K562 (cell line): ENCODE measurements around the gene APOO. TPM values are rescaled to one million over a fixed set of nuclear protein-coding genes. Genes with fewer than 3 reads are reported as not detected.
A peak's percentile ranks its signal among the peaks of the same experiment; 100 is the strongest.

ENCODE experiments used
- ATAC-seq: fragments of 200-7000 bp; cut with Tn5 transposase; 3 replicates; pipeline ENCODE4 v1.9.1; 2020; ENCODE audit warnings: moderate library complexity
- BruUV-seq: library from RNA; stranded (reverse); fragments of 400-500 nt; replicated peaks from 2 replicates; lab custom pipeline; 2021; lab: Mats Ljungman, UMichigan
- CTCF ChIA-PET: fragments of 300-600 bp; formaldehyde crosslinking; extraction: SDS; loops from one replicate; lab custom pipeline; 2021; ENCODE audit warnings: low intra/inter-chr PET ratio; lab: Yijun Ruan, JAX
- POLR2A ChIA-PET: fragments of 300-600, 350-650 bp; sonication (Branson Sonifier 250); formaldehyde crosslinking; extraction: SDS; loops from one replicate; lab custom pipeline; 2021; ENCODE audit warnings: antibody characterized with exemption, inconsistent platforms; lab: Yijun Ruan, JAX
- DNase-seq, 4 experiments: peaks; one replicate each; pipeline versions ENCODE4 v3.0.0 to v3.0.0-alpha.2; 2011 to 2018; ENCODE audit warnings: low spot score in 3 of 4, mixed read lengths in 3 of 4; ENCODE audit errors: extremely low read depth in 1 of 4
- FAIRE-seq: peaks from 2 replicates; lab custom pipeline; 2011; peaks lifted over from hg19 to GRCh38; lab: Jason Lieb, UNC
- H2AFZ ChIP-seq: 2 replicates; pipeline ENCODE4 v1.6.0; 2011; ENCODE audit warnings: low read depth, low read length, control low read depth, inconsistent platforms
- H3K27ac ChIP-seq: fragments of 200-600 bp; 3 replicates; pipeline ENCODE4 v1.8.0; 2011; ENCODE audit warnings: low read depth, mild to moderate bottlenecking, control low read depth, inconsistent platforms, low read length, moderate library complexity, mixed read lengths; ENCODE audit errors: extremely low read depth
- H3K27me3 ChIP-seq, 2 experiments: fragments of 300-600 bp in 1 of 2; 2 replicates in 1 of 2; 3 replicates in 1 of 2; pipeline versions ENCODE4 v1.6.0 to v1.8.0; 2011; ENCODE audit warnings: inconsistent platforms in 2 of 2, low read length in 2 of 2, mild to moderate bottlenecking in 1 of 2, mixed read lengths in 1 of 2, moderate library complexity in 1 of 2; ENCODE audit not compliant: control insufficient read depth in 2 of 2, insufficient read depth in 2 of 2
- H3K36me3 ChIP-seq: fragments of 300-600 bp; 3 replicates; pipeline ENCODE4 v1.8.0; 2011; ENCODE audit warnings: mild to moderate bottlenecking, low read length, inconsistent platforms; ENCODE audit not compliant: control insufficient read depth, insufficient read depth
- H3K4me1 ChIP-seq, 2 experiments: fragments of 200-600 bp in 1 of 2; replicated peaks in 1 of 2; 2 replicates in 1 of 2; 3 replicates in 1 of 2; pipeline versions ENCODE4 v1.5.1 to v1.8.0; 2011; ENCODE audit warnings: inconsistent platforms in 2 of 2, low read length in 2 of 2, mild to moderate bottlenecking in 1 of 2, mixed read lengths in 1 of 2, moderate library complexity in 1 of 2; ENCODE audit not compliant: control insufficient read depth in 2 of 2, insufficient read depth in 2 of 2
- H3K4me2 ChIP-seq: 2 replicates; pipeline ENCODE4 v1.6.1; 2011; ENCODE audit warnings: low read length, control low read depth, inconsistent platforms, mixed read lengths; ENCODE audit not compliant: insufficient read depth
- H3K4me3 ChIP-seq: fragments of 200-600 bp; sonication (generic), shearing (Covaris generic); 2 replicates; pipeline ENCODE4 v1.5.1; 2016; ENCODE audit warnings: control low read depth, inconsistent platforms
- H3K79me2 ChIP-seq: fragments of 200-600 bp; 3 replicates; pipeline ENCODE4 v1.8.0; 2011; ENCODE audit warnings: low read length, inconsistent platforms; ENCODE audit not compliant: control insufficient read depth, insufficient read depth
- H3K9ac ChIP-seq, 2 experiments: 2 replicates each; pipeline versions ENCODE4 v1.6.0 to v1.6.1; 2011; ENCODE audit warnings: low read depth in 2 of 2, low read length in 2 of 2, control low read depth in 1 of 2, inconsistent platforms in 1 of 2, mild to moderate bottlenecking in 1 of 2, mixed read lengths in 1 of 2; ENCODE audit not compliant: insufficient read depth in 1 of 2
- H3K9me1 ChIP-seq: one replicate; pipeline ENCODE4 v1.6.0; 2011; ENCODE audit warnings: inconsistent platforms, mild to moderate bottlenecking, low read length, moderate library complexity; ENCODE audit not compliant: control insufficient read depth, insufficient read depth
- H3K9me3 ChIP-seq: replicated peaks from 2 replicates; pipeline ENCODE4 v1.5.1; 2011; ENCODE audit warnings: low read depth, low read length, inconsistent platforms; ENCODE audit not compliant: control insufficient read depth, insufficient read depth
- H4K20me1 ChIP-seq: replicated peaks from 2 replicates; pipeline ENCODE4 v1.6.1; 2011; ENCODE audit warnings: low read length, inconsistent platforms, mixed read lengths; ENCODE audit not compliant: control insufficient read depth, insufficient read depth
- ARID1B ChIP-seq: fragments of 450-650 bp; IDR thresholded peaks from 2 replicates; pipeline ENCODE4 v1.6.1; 2016; ENCODE audit warnings: antibody characterized with exemption, mild to moderate bottlenecking, inconsistent platforms
- ATF7 ChIP-seq: fragments of 450-650 bp; IDR thresholded peaks from 2 replicates; pipeline ENCODE4 v1.7.1; 2014; ENCODE audit warnings: mild to moderate bottlenecking, moderate library complexity
- C11orf30 ChIP-seq: fragments of 450-650 bp; IDR thresholded peaks from 2 replicates; pipeline ENCODE4 v1.6.1; 2016; ENCODE audit warnings: low read depth, mild to moderate bottlenecking
- CBFA2T3 ChIP-seq: fragments of 450-650 bp; IDR thresholded peaks from 2 replicates; pipeline ENCODE4 v1.6.1; 2017
- CHD1 ChIP-seq: fragments of 200-600 bp; sonication (generic); IDR thresholded peaks from one replicate; pipeline ENCODE4 v1.6.1; 2012; ENCODE audit warnings: mild to moderate bottlenecking, moderate library complexity, low read length, inconsistent platforms
- FUS ChIP-seq: fragments of 200-400 bp; formaldehyde crosslinking; optimal IDR thresholded peaks from 2 replicates; pipeline ENCODE3; 2017; ENCODE audit warnings: low read depth, low read length
- GABPB1 ChIP-seq: sonication (generic); formaldehyde crosslinking; IDR thresholded peaks from 2 replicates; pipeline ENCODE4 v1.8.0; 2022; ENCODE audit warnings: mild to moderate bottlenecking, missing genetic modification reagents
- HDAC8 ChIP-seq: fragments of 450-650 bp; IDR thresholded peaks from 2 replicates; pipeline ENCODE4 v1.6.1; 2016; ENCODE audit warnings: mild to moderate bottlenecking, missing genetic modification characterization, moderate library complexity, missing compliant biosample characterization
- KLF13 ChIP-seq: fragments of 450-650 bp; IDR thresholded peaks from 2 replicates; pipeline ENCODE4 v1.6.1; 2016; ENCODE audit warnings: missing genetic modification characterization, low read depth, mild to moderate bottlenecking, missing compliant biosample characterization, moderate library complexity, borderline replicate concordance
- NR2C2 ChIP-seq, 2 experiments: fragments of 200-800 bp in 1 of 2; sonication (Bioruptor generic) in 1 of 2; sonication (generic) in 1 of 2; formaldehyde crosslinking in 1 of 2; IDR thresholded peaks; 2 replicates each; pipeline versions ENCODE4 v1.6.1 to v1.8.0; 2016 to 2022; ENCODE audit warnings: mild to moderate bottlenecking in 1 of 2, missing compliant biosample characterization in 1 of 2, missing genetic modification characterization in 1 of 2, missing genetic modification reagents in 1 of 2
- POLR2G ChIP-seq: fragments of 200-400 bp; formaldehyde crosslinking; IDR thresholded peaks from 2 replicates; pipeline ENCODE4 v1.6.1; 2017; ENCODE audit warnings: low read depth, mild to moderate bottlenecking, antibody characterized with exemption, low read length, moderate library complexity
- SUPT5H ChIP-seq: fragments of 450-650 bp; IDR thresholded peaks from 2 replicates; pipeline ENCODE4 v1.6.1; 2016
- TCF7L2 ChIP-seq: fragments of 150-350 bp; IDR thresholded peaks from 2 replicates; pipeline ENCODE4 v1.6.1; 2016; ENCODE audit warnings: low read depth, mild to moderate bottlenecking, low read length, moderate library complexity
- TEAD1 ChIP-seq, 2 experiments: fragments of 450-650 bp in 1 of 2; sonication (generic) in 1 of 2; formaldehyde crosslinking; IDR thresholded peaks; 2 replicates each; pipeline versions ENCODE4 v1.4.0 to v1.8.0; 2020 to 2022; ENCODE audit warnings: mild to moderate bottlenecking in 2 of 2, missing genetic modification reagents in 1 of 2
- ZNF143 ChIP-seq: sonication (generic); formaldehyde crosslinking; IDR thresholded peaks from 2 replicates; pipeline ENCODE4 v1.9.0; 2022; ENCODE audit warnings: mild to moderate bottlenecking, missing genetic modification reagents
- WGBS: fragments of 100-300 bp; shearing (Covaris generic); methylation state at CpG from one replicate; pipeline ENCODE4 v1.1.6; 2016; ENCODE audit warnings: low coverage, mixed read lengths; ENCODE audit not compliant: insufficient coverage; ENCODE audit errors: missing lambda C conversion rate; 5-methylcytosine and 5-hydroxymethylcytosine counted together
- in situ Hi-C: fragments of 300-500 bp; cut with MboI; formaldehyde crosslinking; loops from 4 replicates; pipeline ENCODE4 v1.15.0; 2018; ENCODE audit warnings: inconsistent platforms, mixed read lengths
- intact Hi-C: fragments of 100-400 bp; cut with micrococcal nuclease; formaldehyde crosslinking; loops from 2 replicates; pipeline ENCODE4 v1.14.2; 2022
- polyA plus RNA-seq, 8 experiments: library from polyadenylated mRNA; depleted of rRNA in 4 of 8; stranded (reverse) in 5 of 8; unstranded in 3 of 8; fragments of >200 nt; fragmentation: Nextera tagmentation in 2 of 8; fragmentation: Illumina TruSeq in 1 of 8; extraction: Ambion mirVana in 2 of 8; extraction: Trizol in 1 of 8; gene quantifications; 2 replicates each; pipeline versions ENCODE4 v1.2.1 to v1.2.3, GENCODE V29; 2011 to 2014; ENCODE audit warnings: inconsistent platforms in 1 of 8, missing spikeins in 1 of 8
- total RNA-seq, 7 experiments: library from RNA; depleted of rRNA in 6 of 7; stranded (reverse); fragments of >200 nt in 6 of 7; fragmentation: Illumina TruSeq in 2 of 7; extraction: Trizol in 2 of 7; gene quantifications; 2 replicates each; pipeline versions ENCODE4 v1.2.1 to v1.2.3, GENCODE V29; 2011 to 2021; ENCODE audit warnings: low replicate concordance in 1 of 7
- TF ChIP-seq, protein P1 (sequence below): fragments of 200-800 bp; sonication (Bioruptor generic); IDR thresholded peaks from 2 replicates; pipeline ENCODE4 v1.6.1; 2017; ENCODE audit warnings: missing genetic modification characterization, missing compliant biosample characterization
- TF ChIP-seq, protein P2 (sequence below): IDR thresholded peaks from 2 replicates; pipeline ENCODE4 v1.6.1; 2011; ENCODE audit not compliant: insufficient read length; ENCODE audit errors: extremely low read depth

Gene APOO
- total and polyA plus RNA-seq, 9 of the 15 experiments (the other 6 are each of a cell fraction or from before 2014, with no cell fraction given) = 37.3 to 76.4 (median 60.8) TPM

DNA sequence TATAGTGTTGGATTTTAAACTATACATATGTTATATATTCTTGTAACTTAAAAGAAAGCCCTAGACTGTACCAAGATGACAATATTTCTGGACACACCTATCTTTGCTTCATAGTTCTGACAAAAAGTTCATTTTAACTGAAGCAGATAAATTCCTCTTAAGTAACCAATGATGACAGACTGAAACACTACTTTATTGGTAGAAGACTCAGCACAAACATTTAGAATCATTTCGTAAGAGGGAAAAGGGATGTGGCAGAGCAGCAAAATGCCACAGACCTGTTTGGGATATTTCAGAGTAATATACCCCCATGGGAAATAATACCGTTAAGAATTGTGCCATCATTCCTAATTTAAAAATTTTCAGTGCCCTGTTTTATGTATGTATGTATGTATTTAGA lies 56.2 kb downstream of the APOO start (continued):
- TF ChIP-seq CHD1 (no peak), NR2C2 (CRISPR knock-in tag; IDR thresholded peaks at IDR 0.05) (no peak), NR2C2 (tag; IDR thresholded peaks at IDR 0.05) (no peak)

DNA sequence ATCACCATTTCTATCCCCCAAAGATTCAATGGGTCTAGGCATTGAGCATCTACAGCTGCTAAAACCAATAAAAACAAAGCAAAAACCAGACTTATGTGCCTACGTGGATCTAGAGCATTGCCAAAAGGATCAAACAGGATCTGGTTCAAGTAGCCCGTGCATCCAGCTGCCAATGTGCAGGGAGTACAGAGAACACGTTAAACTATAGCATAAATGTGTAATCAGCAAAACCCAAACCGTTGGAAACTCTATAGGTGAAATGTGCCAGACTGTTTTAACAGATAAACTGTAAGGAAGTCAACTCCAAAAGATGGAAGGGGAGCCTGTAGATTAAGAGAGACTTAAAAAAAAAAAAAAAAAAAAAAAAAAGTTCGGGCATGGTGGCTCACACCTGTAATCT lies 58.5 kb downstream of the APOO start:
- ChIA-PET CTCF (no interaction called here), POLR2A (no interaction called here)
- Histone ChIP-seq H3K27ac (no peak overlapping the region), H4K20me1 (no peaks in the 10 kb centered on the region), H3K4me3 (no peak overlapping the region), H2AFZ (no peak overlapping the region), H3K9me1 (no peaks in the 10 kb centered on the region), H3K4me2 (no peak overlapping the region), H3K36me3 (no peaks in the 10 kb centered on the region), H3K4me1 (peaks cover 2 to 15% of the 10 kb centered on the region in 2 experiments; a peak in 4 of 5 replicates), H3K27me3 (no peaks in the 10 kb centered on the region), H3K9me3 (no peaks in the 10 kb centered on the region), H3K79me2 (no peaks in the 10 kb centered on the region), H3K9ac (no peak overlapping the region)
- ATAC-seq (no peak), FAIRE-seq (no peak), DNase-seq (peak in 1 of 4 experiments; percentile 26)
- no TSS peak for BruUV-seq
- in situ Hi-C loops = no loop called here
- 35% methylated on average over 4 of the region's 5 CpGs for WGBS
- intact Hi-C loops = no loop called here
- TF ChIP-seq SUPT5H = no peak
- no peak for TF ChIP-seq ATF7
- TF ChIP-seq C11orf30 = peak; percentile 50; the same call in 1 of the 2 replicates
- no peak for TF ChIP-seq TEAD1 (CRISPR knock-in tag; IDR thresholded peaks at IDR 0.05)
- TF ChIP-seq FUS = no peak
- TF ChIP-seq TCF7L2 = no peak
- no peak for TF ChIP-seq ZNF143 (CRISPR knock-in tag)
- TF ChIP-seq, protein P1, sequence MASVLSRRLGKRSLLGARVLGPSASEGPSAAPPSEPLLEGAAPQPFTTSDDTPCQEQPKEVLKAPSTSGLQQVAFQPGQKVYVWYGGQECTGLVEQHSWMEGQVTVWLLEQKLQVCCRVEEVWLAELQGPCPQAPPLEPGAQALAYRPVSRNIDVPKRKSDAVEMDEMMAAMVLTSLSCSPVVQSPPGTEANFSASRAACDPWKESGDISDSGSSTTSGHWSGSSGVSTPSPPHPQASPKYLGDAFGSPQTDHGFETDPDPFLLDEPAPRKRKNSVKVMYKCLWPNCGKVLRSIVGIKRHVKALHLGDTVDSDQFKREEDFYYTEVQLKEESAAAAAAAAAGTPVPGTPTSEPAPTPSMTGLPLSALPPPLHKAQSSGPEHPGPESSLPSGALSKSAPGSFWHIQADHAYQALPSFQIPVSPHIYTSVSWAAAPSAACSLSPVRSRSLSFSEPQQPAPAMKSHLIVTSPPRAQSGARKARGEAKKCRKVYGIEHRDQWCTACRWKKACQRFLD = no peak
- TF ChIP-seq HDAC8 (tag) = no peak
- TF ChIP-seq KLF13 (tag) = no peak
- TF ChIP-seq, protein P2, sequence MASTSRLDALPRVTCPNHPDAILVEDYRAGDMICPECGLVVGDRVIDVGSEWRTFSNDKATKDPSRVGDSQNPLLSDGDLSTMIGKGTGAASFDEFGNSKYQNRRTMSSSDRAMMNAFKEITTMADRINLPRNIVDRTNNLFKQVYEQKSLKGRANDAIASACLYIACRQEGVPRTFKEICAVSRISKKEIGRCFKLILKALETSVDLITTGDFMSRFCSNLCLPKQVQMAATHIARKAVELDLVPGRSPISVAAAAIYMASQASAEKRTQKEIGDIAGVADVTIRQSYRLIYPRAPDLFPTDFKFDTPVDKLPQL = no peak
- no peak for TF ChIP-seq POLR2G
- peak; percentile 50 for TF ChIP-seq CBFA2T3
- TF ChIP-seq ARID1B = 0 out of 2 replicates have a peak, but pooled peaks have one; percentile 12
- TF ChIP-seq GABPB1 = no peak
